Measurements from ENCODE around the gene FAM53A. TPM values are rescaled to one million over a fixed set of nuclear protein-coding genes. Genes with fewer than 3 reads are reported as not detected.

The FAM53A gene
- total and polyA plus RNA-seq, 2 of the 13 experiments (the other 11 are each of a cell fraction or from before 2014, with no cell fraction given), result 0.48 to 1.1 TPM

DNA sequence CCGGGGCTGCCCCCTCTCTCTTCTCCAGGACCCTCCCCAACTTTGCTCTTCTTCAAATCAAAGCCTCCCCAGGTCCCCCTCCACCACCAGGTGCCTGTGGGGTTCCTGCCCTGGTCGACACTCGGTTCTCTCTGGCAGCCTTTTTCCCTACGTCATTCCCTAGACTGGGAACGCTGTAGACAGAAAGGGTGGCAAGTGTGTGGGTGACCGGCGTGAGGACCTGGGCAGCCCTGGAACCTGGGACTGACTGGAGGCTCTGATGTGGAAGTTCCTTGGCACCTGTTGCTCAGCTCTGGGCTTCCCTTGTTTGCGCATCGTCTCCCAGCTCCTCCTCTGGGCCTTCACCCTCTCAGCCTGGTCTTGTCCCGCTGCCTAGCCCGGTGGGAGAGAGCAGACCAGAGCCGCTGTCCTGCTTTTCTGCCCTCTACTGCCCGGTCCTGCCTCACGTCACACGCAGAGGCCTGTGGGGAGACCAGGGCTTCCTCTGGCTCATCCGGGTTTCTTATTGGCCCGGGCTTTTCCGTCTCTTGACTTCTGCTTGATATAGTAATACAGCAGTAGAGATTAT lies 38.5 kb upstream of the FAM53A start:
- Histone ChIP-seq H3K9ac (ENCODE audit: insufficient read depth, low read depth, low read length) (peak overlapping the region; percentile 80), H3K4me3 (replicated peaks in 1 of 3; ENCODE audit: insufficient read depth in 1 of 3, low read depth in 2 of 3, low read length in 3 of 3) (peak overlapping the region; percentile 86 to 94 (median 92)), H3K79me2 (ENCODE audit: insufficient read depth, low read length) (peaks cover 33% of the 10 kb centered on the region), H3K9me3 (ENCODE audit: low read length) (no peaks in the 10 kb centered on the region), H3K4me1 (ENCODE audit: insufficient read depth, low read length) (peaks cover 45% of the 10 kb centered on the region), H3K4me2 (ENCODE audit: low read depth, low read length) (peak overlapping the region; percentile 94), H2AFZ (ENCODE audit: low read length) (no peak overlapping the region), H3K27me3 (ENCODE audit: control insufficient read depth in 1 of 2, insufficient read depth in 2 of 2, low read length in 2 of 2) (no peaks in the 10 kb centered on the region), H3K27ac (ENCODE audit: extremely low read length, insufficient read depth, low read length) (peak overlapping the region; percentile 58), H3K36me3 (replicated peaks in 1 of 2; ENCODE audit: control insufficient read depth in 1 of 2, insufficient read depth in 2 of 2, low read length in 2 of 2) (peaks cover 7 to 33% of the 10 kb centered on the region in 2 experiments; a peak in 4 of 5 replicates), H4K20me1 (ENCODE audit: insufficient read depth, low read length) (peaks cover 3% of the 10 kb centered on the region; the same call in 1 of the 2 replicates)
- FAIRE-seq, result no peak
- ChIA-PET POLR2A (interaction anchor here (0.7 to 3.3 kb wide), 2 partner anchors 11 to 29 kb away, joined by 3 to 31 read pairs; partner anchors contain the start of gene SLBP), CTCF (ENCODE audit: low intra/inter-chr PET ratio, low total read pairs) (no interaction called here)
- ATAC-seq, result peak; percentile 26
- in situ Hi-C loops (cut with HindIII; ENCODE audit: extremely low pct_ligation_motif_present, low pct_unique_long_range_greater_than_20kb), result no loop called here
- WGBS (ENCODE audit: low lambda C conversion rate), result 6% methylated on average over 18 of the region's 18 CpGs
- no peak for DNase-seq (ENCODE audit: low spot score)
- intact Hi-C loops (cut with micrococcal nuclease; ENCODE audit: unreplicated experiment), result no loop called here
- no TSS peak for BruUV-seq (replicated peaks)
- TF ChIP-seq ZNF883 (CRISPR knock-in tag; IDR thresholded peaks at IDR 0.05; ENCODE audit: not compliant biosample characterization) (peak; percentile 2), PHF21A (CRISPR knock-in tag; IDR thresholded peaks at IDR 0.05) (peak; percentile 50; the same call in 1 of the 2 replicates), ZNF296 (CRISPR knock-in tag; conservative IDR thresholded peaks at IDR 0.05) (0 out of 2 replicates have a peak, but pooled peaks have one; percentile 26), TGIF2 (CRISPR knock-in tag; IDR thresholded peaks at IDR 0.05) (no peak), ZFY (CRISPR knock-in tag; IDR thresholded peaks at IDR 0.05) (peak; percentile 10; the same call in 1 of the 2 replicates), ZFX (CRISPR knock-in tag; IDR thresholded peaks at IDR 0.05; ENCODE audit: low read depth) (peak; percentile 50), HIVEP1 (CRISPR knock-in tag; IDR thresholded peaks at IDR 0.05) (0 out of 2 replicates have a peak, but pooled peaks have one; percentile 4), HMG20A (CRISPR knock-in tag; IDR thresholded peaks at IDR 0.05; ENCODE audit: borderline replicate concordance) (no peak), SALL1 (CRISPR knock-in tag; IDR thresholded peaks at IDR 0.05) (peak; percentile 13; the same call in 1 of the 2 replicates)
- TF ChIP-seq, protein P1, sequence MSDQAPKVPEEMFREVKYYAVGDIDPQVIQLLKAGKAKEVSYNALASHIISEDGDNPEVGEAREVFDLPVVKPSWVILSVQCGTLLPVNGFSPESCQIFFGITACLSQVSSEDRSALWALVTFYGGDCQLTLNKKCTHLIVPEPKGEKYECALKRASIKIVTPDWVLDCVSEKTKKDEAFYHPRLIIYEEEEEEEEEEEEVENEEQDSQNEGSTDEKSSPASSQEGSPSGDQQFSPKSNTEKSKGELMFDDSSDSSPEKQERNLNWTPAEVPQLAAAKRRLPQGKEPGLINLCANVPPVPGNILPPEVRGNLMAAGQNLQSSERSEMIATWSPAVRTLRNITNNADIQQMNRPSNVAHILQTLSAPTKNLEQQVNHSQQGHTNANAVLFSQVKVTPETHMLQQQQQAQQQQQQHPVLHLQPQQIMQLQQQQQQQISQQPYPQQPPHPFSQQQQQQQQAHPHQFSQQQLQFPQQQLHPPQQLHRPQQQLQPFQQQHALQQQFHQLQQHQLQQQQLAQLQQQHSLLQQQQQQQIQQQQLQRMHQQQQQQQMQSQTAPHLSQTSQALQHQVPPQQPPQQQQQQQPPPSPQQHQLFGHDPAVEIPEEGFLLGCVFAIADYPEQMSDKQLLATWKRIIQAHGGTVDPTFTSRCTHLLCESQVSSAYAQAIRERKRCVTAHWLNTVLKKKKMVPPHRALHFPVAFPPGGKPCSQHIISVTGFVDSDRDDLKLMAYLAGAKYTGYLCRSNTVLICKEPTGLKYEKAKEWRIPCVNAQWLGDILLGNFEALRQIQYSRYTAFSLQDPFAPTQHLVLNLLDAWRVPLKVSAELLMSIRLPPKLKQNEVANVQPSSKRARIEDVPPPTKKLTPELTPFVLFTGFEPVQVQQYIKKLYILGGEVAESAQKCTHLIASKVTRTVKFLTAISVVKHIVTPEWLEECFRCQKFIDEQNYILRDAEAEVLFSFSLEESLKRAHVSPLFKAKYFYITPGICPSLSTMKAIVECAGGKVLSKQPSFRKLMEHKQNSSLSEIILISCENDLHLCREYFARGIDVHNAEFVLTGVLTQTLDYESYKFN (CRISPR knock-in tag; conservative IDR thresholded peaks at IDR 0.05), result no peak
- TF ChIP-seq, protein P2, sequence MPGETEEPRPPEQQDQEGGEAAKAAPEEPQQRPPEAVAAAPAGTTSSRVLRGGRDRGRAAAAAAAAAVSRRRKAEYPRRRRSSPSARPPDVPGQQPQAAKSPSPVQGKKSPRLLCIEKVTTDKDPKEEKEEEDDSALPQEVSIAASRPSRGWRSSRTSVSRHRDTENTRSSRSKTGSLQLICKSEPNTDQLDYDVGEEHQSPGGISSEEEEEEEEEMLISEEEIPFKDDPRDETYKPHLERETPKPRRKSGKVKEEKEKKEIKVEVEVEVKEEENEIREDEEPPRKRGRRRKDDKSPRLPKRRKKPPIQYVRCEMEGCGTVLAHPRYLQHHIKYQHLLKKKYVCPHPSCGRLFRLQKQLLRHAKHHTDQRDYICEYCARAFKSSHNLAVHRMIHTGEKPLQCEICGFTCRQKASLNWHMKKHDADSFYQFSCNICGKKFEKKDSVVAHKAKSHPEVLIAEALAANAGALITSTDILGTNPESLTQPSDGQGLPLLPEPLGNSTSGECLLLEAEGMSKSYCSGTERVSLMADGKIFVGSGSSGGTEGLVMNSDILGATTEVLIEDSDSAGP (CRISPR knock-in tag; IDR thresholded peaks at IDR 0.05; ENCODE audit: borderline replicate concordance), result peak; percentile 22; the same call in 1 of the 2 replicates
- TF ChIP-seq, protein P3, sequence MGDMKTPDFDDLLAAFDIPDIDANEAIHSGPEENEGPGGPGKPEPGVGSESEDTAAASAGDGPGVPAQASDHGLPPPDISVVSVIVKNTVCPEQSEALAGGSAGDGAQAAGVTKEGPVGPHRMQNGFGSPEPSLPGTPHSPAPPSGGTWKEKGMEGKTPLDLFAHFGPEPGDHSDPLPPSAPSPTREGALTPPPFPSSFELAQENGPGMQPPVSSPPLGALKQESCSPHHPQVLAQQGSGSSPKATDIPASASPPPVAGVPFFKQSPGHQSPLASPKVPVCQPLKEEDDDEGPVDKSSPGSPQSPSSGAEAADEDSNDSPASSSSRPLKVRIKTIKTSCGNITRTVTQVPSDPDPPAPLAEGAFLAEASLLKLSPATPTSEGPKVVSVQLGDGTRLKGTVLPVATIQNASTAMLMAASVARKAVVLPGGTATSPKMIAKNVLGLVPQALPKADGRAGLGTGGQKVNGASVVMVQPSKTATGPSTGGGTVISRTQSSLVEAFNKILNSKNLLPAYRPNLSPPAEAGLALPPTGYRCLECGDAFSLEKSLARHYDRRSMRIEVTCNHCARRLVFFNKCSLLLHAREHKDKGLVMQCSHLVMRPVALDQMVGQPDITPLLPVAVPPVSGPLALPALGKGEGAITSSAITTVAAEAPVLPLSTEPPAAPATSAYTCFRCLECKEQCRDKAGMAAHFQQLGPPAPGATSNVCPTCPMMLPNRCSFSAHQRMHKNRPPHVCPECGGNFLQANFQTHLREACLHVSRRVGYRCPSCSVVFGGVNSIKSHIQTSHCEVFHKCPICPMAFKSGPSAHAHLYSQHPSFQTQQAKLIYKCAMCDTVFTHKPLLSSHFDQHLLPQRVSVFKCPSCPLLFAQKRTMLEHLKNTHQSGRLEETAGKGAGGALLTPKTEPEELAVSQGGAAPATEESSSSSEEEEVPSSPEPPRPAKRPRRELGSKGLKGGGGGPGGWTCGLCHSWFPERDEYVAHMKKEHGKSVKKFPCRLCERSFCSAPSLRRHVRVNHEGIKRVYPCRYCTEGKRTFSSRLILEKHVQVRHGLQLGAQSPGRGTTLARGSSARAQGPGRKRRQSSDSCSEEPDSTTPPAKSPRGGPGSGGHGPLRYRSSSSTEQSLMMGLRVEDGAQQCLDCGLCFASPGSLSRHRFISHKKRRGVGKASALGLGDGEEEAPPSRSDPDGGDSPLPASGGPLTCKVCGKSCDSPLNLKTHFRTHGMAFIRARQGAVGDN (CRISPR knock-in tag; IDR thresholded peaks at IDR 0.05), result peak; percentile 66

Data from HepG2 (cell line).